Vagina (tissue), 2 donors: ENCODE results near the gene PVALB. TPM values are rescaled to one million over a fixed set of nuclear protein-coding genes. Genes with fewer than 3 reads are reported as not detected.
A peak's percentile ranks its signal among the peaks of the same experiment; 100 is the strongest.

Source experiments
- DNase-seq, 2 donors: peaks; one replicate each; pipeline ENCODE4 v3.0.0-alpha.2; 2017; ENCODE audit errors: extremely low spot score in 2 of 2
- H3K27ac ChIP-seq: fragments of 200-600 bp; sonication (generic); one replicate; pipeline ENCODE4 v1.5.1; 2019
- H3K27me3 ChIP-seq: fragments of 200-600 bp; sonication (generic); one replicate; pipeline ENCODE4 v1.5.1; 2019
- H3K36me3 ChIP-seq, 2 donors: fragments of 200-600 bp; sonication (generic); one replicate each; pipeline ENCODE4 v1.5.1; 2017 to 2019
- H3K4me1 ChIP-seq: fragments of 200-600 bp; sonication (generic); one replicate; pipeline ENCODE4 v1.5.1; 2019
- H3K4me3 ChIP-seq, 2 donors: fragments of 200-600 bp; sonication (generic); 1 replicate in 1 of 2; 2 replicates in 1 of 2; pipeline ENCODE4 v1.5.1; 2016 to 2019
- H3K9me3 ChIP-seq: fragments of 200-600 bp; sonication (generic); one replicate; pipeline ENCODE4 v1.5.1; 2019
- CTCF ChIP-seq, 3 experiments: fragments of 450-650 bp in 2 of 3; fragments of 200-600 bp in 1 of 3; sonication (generic) in 1 of 3; IDR thresholded peaks; one replicate each; pipeline ENCODE4 v1.5.1; 2017 to 2019; ENCODE audit warnings: antibody characterized with exemption in 3 of 3, mild to moderate bottlenecking in 2 of 3, moderate library complexity in 2 of 3
- POLR2A ChIP-seq, 2 donors: fragments of 450-650 bp; IDR thresholded peaks; one replicate each; pipeline ENCODE4 v1.6.1; 2017; ENCODE audit warnings: antibody characterized with exemption in 2 of 2, mild to moderate bottlenecking in 2 of 2, moderate library complexity in 2 of 2
- POLR2AphosphoS5 ChIP-seq, 2 donors: sonication (generic); formaldehyde crosslinking; IDR thresholded peaks; one replicate each; pipeline ENCODE4 v1.9.0; 2017; ENCODE audit warnings: antibody characterized with exemption in 2 of 2, mild to moderate bottlenecking in 2 of 2, low read depth in 1 of 2; ENCODE audit not compliant: insufficient read depth in 1 of 2
- intact Hi-C: fragments of 100-400 bp; cut with DNase I; formaldehyde crosslinking; loops from one replicate; pipeline ENCODE4 v1.15.1; 2023
- total RNA-seq: library from RNA; depleted of rRNA; stranded (reverse); fragments of >200 nt; gene quantifications from one replicate; pipeline ENCODE4 v1.2.3, GENCODE V29; 2016

The PVALB gene
- total RNA-seq, 1 donor from 2014 or later = not detected

- no peak for TF ChIP-seq CTCF (IDR thresholded peaks at IDR 0.05)
- no peak for TF ChIP-seq POLR2A (IDR thresholded peaks at IDR 0.05)
- no peak for TF ChIP-seq POLR2AphosphoS5 (IDR thresholded peaks at IDR 0.05; ENCODE audit: insufficient read depth in 1 of 2, low read depth in 1 of 2)
- Histone ChIP-seq H3K27me3 (no peaks in the 10 kb centered on the region), H3K36me3 (no peaks in the 10 kb centered on the region), H3K27ac (no peak overlapping the region), H3K9me3 (no peaks in the 10 kb centered on the region), H3K4me3 (no peak overlapping the region), H3K4me1 (no peaks in the 10 kb centered on the region)
- intact Hi-C loops = no loop called here
- DNase-seq = peak in 1 of 2 donors; percentile 58
Measured at GRCh38 chr22:36768616-36769015, 48.2 kb downstream of the PVALB start.

GRCh38 chr22:36768141-36768540, 48.7 kb downstream of the PVALB start:
- intact Hi-C loops = no loop called here
- Histone ChIP-seq H3K27ac (no peak overlapping the region), H3K4me3 (no peak overlapping the region), H3K9me3 (no peaks in the 10 kb centered on the region), H3K27me3 (no peaks in the 10 kb centered on the region), H3K36me3 (no peaks in the 10 kb centered on the region), H3K4me1 (no peaks in the 10 kb centered on the region)
- TF ChIP-seq CTCF (IDR thresholded peaks at IDR 0.05) (no peak), POLR2AphosphoS5 (IDR thresholded peaks at IDR 0.05; ENCODE audit: insufficient read depth in 1 of 2, low read depth in 1 of 2) (no peak), POLR2A (IDR thresholded peaks at IDR 0.05) (no peak)
- DNase-seq = peak in 1 of 2 donors; percentile 64

DNA sequence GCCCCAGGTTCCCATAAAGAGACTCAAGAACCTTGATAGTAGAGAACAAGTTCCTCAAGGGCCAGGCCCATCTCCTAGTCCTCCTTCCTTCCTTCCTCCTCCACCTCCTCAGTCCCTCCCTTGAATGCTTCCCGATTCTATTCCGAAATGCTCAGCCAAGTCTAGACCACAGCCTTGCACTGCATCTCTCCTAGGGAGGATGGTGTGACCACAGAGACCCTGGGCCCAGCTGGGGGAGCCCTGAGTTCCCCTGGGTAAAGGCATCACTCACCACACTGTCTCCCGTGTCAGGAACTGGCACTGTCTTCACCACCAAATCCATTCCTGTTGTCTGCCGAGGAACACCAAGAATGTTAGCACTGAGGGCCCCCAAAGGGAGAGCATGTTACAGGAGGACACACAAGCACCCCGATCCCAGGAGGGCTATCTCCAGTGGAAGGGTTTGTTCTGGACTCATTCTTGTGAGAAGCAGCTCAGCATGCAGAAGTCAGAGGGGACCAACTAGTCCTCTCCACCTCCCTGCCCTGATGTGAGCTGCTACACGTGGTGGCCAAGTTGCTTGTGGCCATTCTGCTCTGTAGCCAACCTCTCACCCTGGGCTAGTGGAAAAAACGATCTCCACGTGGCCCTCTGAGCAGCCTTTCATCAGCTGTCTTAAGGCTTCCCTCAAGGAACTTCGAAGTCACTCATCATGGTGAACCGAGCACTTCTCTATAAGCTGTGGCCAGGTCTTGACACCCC, 49.6 kb downstream of the PVALB start:
- no peaks in the 10 kb centered on the region for H3K9me3 ChIP-seq
- peak in 1 of 2 donors; percentile 84 for DNase-seq
- intact Hi-C loops = no loop called here
- H3K36me3 ChIP-seq = no peaks in the 10 kb centered on the region
- no peak overlapping the region for H3K27ac ChIP-seq
- no peaks in the 10 kb centered on the region for H3K27me3 ChIP-seq
- TF ChIP-seq POLR2A (IDR thresholded peaks at IDR 0.05) (no peak), CTCF (IDR thresholded peaks at IDR 0.05) (no peak), POLR2AphosphoS5 (IDR thresholded peaks at IDR 0.05; ENCODE audit: insufficient read depth in 1 of 2, low read depth in 1 of 2) (no peak)
- peaks cover 3% of the 10 kb centered on the region for H3K4me1 ChIP-seq
- H3K4me3 ChIP-seq = no peak overlapping the region

GRCh38 chr22:36765943-36766450, 50.8 kb downstream of the PVALB start:
- intact Hi-C loops = no loop called here
- Histone ChIP-seq H3K27me3 (no peaks in the 10 kb centered on the region), H3K9me3 (no peaks in the 10 kb centered on the region), H3K36me3 (no peaks in the 10 kb centered on the region), H3K4me3 (no peak overlapping the region), H3K27ac (no peak overlapping the region), H3K4me1 (peaks cover 4% of the 10 kb centered on the region)
- no peak for DNase-seq
- TF ChIP-seq CTCF (IDR thresholded peaks at IDR 0.05) (no peak), POLR2AphosphoS5 (IDR thresholded peaks at IDR 0.05; ENCODE audit: insufficient read depth in 1 of 2, low read depth in 1 of 2) (no peak), POLR2A (IDR thresholded peaks at IDR 0.05) (no peak)
